ENCODE measurements around the gene MGA.

MGA gene

DNA sequence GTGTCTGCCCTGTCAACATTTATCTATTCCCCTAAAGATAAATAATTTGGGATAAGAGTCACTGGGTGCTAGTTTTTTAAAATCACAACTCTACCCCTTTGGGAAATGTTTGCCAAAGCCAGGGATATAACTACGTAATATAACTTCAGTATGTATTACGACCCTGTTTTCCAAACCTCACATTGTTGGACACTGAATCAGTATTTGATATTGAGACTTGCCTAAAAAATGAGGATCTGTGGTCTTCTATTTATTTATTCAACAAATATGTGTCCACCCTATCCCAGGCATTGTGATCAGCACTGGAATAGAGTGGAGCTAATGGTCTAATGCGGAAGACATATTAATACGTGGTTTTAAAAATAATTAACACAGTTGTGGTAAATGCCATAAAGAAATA, 4.5 kb upstream of the MGA start:
- no peaks in the 10 kb centered on the region for H3K36me3 ChIP-seq (replicated peaks in 1 of 2; ENCODE audit: control insufficient read depth in 2 of 2, insufficient read depth in 2 of 2, low read length in 2 of 2)
- no peak for DNase-seq (ENCODE audit: low spot score)
- no peak overlapping the region for H3K14ac ChIP-seq (ENCODE audit: low read length)
- no peak overlapping the region for H3K23ac ChIP-seq (ENCODE audit: low read depth, low read length, poor library complexity)
- no peak overlapping the region for H2BK15ac ChIP-seq (ENCODE audit: low read length)
- no peak overlapping the region for H2AFZ ChIP-seq (ENCODE audit: low read length)
- no peak overlapping the region for H2BK120ac ChIP-seq (ENCODE audit: low read depth, low read length)
- H3K27me3 ChIP-seq (ENCODE audit: control insufficient read depth in 3 of 3, insufficient read depth in 3 of 3, low read depth in 1 of 3, low read length in 3 of 3) = peaks cover 0 to 9% (median 0%) of the 10 kb centered on the region in 3 experiments
- H3K4me2 ChIP-seq (ENCODE audit: insufficient read depth, low read length, poor library complexity, severe bottlenecking) = no peak overlapping the region
- peaks cover 0 to 1% of the 10 kb centered on the region in 2 donors for H3K4me1 ChIP-seq (ENCODE audit: control insufficient read depth in 2 of 2, insufficient read depth in 1 of 2, low read depth in 1 of 2, low read length in 2 of 2)
- H3K4ac ChIP-seq (ENCODE audit: low read length) = no peak overlapping the region
- H3K18ac ChIP-seq (ENCODE audit: low read length) = no peak overlapping the region
- peaks cover 2 to 7% of the 10 kb centered on the region in 2 donors for H3K9me3 ChIP-seq (replicated peaks in 1 of 2; ENCODE audit: control insufficient read depth in 2 of 2, insufficient read depth in 1 of 2, low read depth in 1 of 2, low read length in 2 of 2)
- WGBS, 2 donors (ENCODE audit: extremely low coverage in 2 of 2, insufficient read length in 2 of 2, insufficient replicate concordance in 1 of 2) = no CpG with 5 or more reads among the region's 4 CpGs
- peaks cover 2% of the 10 kb centered on the region for H3K79me1 ChIP-seq (ENCODE audit: low read depth, low read length)
- no peak overlapping the region for H3K9ac ChIP-seq (ENCODE audit: low read depth, low read length, poor library complexity)
- H2BK12ac ChIP-seq (ENCODE audit: low read length) = no peak overlapping the region
- no peak overlapping the region for H4K8ac ChIP-seq (ENCODE audit: low read depth, low read length)
- H3K27ac ChIP-seq (replicated peaks; ENCODE audit: low read length) = no peak overlapping the region
- H3K4me3 ChIP-seq (ENCODE audit: low read length in 2 of 2) = no peak overlapping the region
- H4K91ac ChIP-seq (ENCODE audit: low read depth, low read length, poor library complexity) = no peak overlapping the region
- no peak overlapping the region for H2BK5ac ChIP-seq (ENCODE audit: low read length)
- H2AK5ac ChIP-seq (ENCODE audit: low read depth, low read length) = no peak overlapping the region

DNA sequence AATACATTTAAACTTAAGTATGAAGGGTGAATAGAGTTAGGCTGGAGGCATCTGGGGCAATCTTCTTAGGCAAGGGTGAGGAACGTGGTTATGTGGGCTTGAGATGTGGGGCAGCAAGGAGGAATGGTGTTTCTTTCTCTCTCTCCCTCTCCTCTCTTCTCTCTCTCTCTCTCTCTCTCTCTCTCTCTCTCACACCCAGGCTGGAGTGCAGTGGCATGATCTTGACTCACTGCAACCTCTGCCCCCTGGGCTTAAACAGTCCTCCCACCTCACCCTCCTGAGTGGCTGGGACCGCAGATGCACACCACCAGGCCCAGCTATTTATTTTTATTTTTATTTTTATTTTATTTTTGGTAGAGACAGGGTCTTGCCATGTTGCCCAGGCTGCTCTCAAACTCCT, 4.0 kb upstream of the MGA start:
- H3K4me1 ChIP-seq (ENCODE audit: control insufficient read depth in 2 of 2, insufficient read depth in 1 of 2, low read depth in 1 of 2, low read length in 2 of 2) = peaks cover under 1 to 4% of the 10 kb centered on the region in 2 donors
- H3K4me3 ChIP-seq (ENCODE audit: low read length in 2 of 2) = no peak overlapping the region
- no peak overlapping the region for H2BK12ac ChIP-seq (ENCODE audit: low read length)
- no peak overlapping the region for H3K9ac ChIP-seq (ENCODE audit: low read depth, low read length, poor library complexity)
- H2BK5ac ChIP-seq (ENCODE audit: low read length) = no peak overlapping the region
- peaks cover 2 to 7% of the 10 kb centered on the region in 2 donors for H3K9me3 ChIP-seq (replicated peaks in 1 of 2; ENCODE audit: control insufficient read depth in 2 of 2, insufficient read depth in 1 of 2, low read depth in 1 of 2, low read length in 2 of 2)
- peaks cover 5% of the 10 kb centered on the region for H3K79me1 ChIP-seq (ENCODE audit: low read depth, low read length)
- no CpG with 5 or more reads among the region's 2 CpGs for WGBS, 2 donors (ENCODE audit: extremely low coverage in 2 of 2, insufficient read length in 2 of 2, insufficient replicate concordance in 1 of 2)
- H4K91ac ChIP-seq (ENCODE audit: low read depth, low read length, poor library complexity) = no peak overlapping the region
- H2BK120ac ChIP-seq (ENCODE audit: low read depth, low read length) = no peak overlapping the region
- H3K18ac ChIP-seq (ENCODE audit: low read length) = no peak overlapping the region
- no peak overlapping the region for H2AK5ac ChIP-seq (ENCODE audit: low read depth, low read length)
- no peak for DNase-seq (ENCODE audit: low spot score)
- H3K36me3 ChIP-seq (replicated peaks in 1 of 2; ENCODE audit: control insufficient read depth in 2 of 2, insufficient read depth in 2 of 2, low read length in 2 of 2) = no peaks in the 10 kb centered on the region
- H2AFZ ChIP-seq (ENCODE audit: low read length) = no peak overlapping the region
- H3K27me3 ChIP-seq (ENCODE audit: control insufficient read depth in 3 of 3, insufficient read depth in 3 of 3, low read depth in 1 of 3, low read length in 3 of 3) = peaks cover 0 to 9% (median 0%) of the 10 kb centered on the region in 3 experiments
- no peak overlapping the region for H3K14ac ChIP-seq (ENCODE audit: low read length)
- H3K27ac ChIP-seq (replicated peaks; ENCODE audit: low read length) = no peak overlapping the region
- no peak overlapping the region for H2BK15ac ChIP-seq (ENCODE audit: low read length)
- H3K4ac ChIP-seq (ENCODE audit: low read length) = no peak overlapping the region
- no peak overlapping the region for H4K8ac ChIP-seq (ENCODE audit: low read depth, low read length)
- H3K23ac ChIP-seq (ENCODE audit: low read depth, low read length, poor library complexity) = no peak overlapping the region
- H3K4me2 ChIP-seq (ENCODE audit: insufficient read depth, low read length, poor library complexity, severe bottlenecking) = no peak overlapping the region

DNA sequence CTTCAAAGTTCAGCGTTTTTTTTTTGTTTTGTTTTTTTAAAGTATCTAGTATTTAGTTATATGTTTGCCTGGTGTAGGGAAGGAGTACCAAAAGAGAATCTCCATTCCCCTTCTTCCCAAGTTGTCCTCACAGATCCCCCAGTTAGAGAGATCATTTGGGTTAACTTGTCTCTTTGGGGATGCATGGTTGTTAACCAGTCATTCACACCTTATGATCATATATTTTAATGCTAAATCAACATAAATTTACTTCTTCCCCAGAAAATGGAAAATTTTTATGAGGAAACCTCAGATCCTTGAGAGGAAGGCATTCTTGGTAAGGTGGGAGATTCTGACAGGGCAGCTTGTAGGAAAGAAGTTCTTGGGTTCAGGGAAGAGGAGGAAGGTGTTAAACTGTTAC, 1.5 kb upstream of the MGA start:
- H4K8ac ChIP-seq (ENCODE audit: low read depth, low read length) = no peak overlapping the region

DNA sequence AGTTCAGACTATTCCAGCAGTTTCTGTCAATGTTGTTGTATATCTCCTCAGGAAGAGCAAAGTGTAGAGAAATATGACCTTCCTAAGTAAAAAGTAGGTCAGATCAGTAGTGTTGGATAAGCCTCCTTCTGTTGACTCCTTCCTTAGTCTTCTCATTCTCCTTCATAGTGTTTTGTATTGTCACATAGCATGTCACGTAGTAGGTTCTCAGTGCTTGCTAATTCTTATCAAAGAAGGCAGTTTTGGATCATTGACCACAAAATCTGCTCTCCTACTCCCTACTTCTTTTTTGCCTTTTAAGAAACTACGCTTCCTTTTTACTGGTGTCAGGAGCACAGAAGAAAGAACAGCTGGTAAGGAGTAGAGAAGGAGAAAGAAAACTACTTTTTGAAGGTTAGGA, 1.0 kb upstream of the MGA start:
- H3K4me3 ChIP-seq (ENCODE audit: low read length in 2 of 2) = no peak overlapping the region
- H2AFZ ChIP-seq (ENCODE audit: low read length) = no peak overlapping the region
- no peak overlapping the region for H4K8ac ChIP-seq (ENCODE audit: low read depth, low read length)
- peaks cover 2 to 7% of the 10 kb centered on the region in 2 donors for H3K9me3 ChIP-seq (replicated peaks in 1 of 2; ENCODE audit: control insufficient read depth in 2 of 2, insufficient read depth in 1 of 2, low read depth in 1 of 2, low read length in 2 of 2)
- peaks cover 9% of the 10 kb centered on the region for H3K79me1 ChIP-seq (ENCODE audit: low read depth, low read length)
- no peak overlapping the region for H2BK120ac ChIP-seq (ENCODE audit: low read depth, low read length)
- H3K27ac ChIP-seq (replicated peaks; ENCODE audit: low read length) = no peak overlapping the region
- no peak overlapping the region for H3K18ac ChIP-seq (ENCODE audit: low read length)
- H2BK12ac ChIP-seq (ENCODE audit: low read length) = no peak overlapping the region
- H3K4ac ChIP-seq (ENCODE audit: low read length) = no peak overlapping the region
- no CpG with 5 or more reads among the region's 2 CpGs for WGBS, 2 donors (ENCODE audit: extremely low coverage in 2 of 2, insufficient read length in 2 of 2, insufficient replicate concordance in 1 of 2)
- H2BK15ac ChIP-seq (ENCODE audit: low read length) = no peak overlapping the region
- H3K23ac ChIP-seq (ENCODE audit: low read depth, low read length, poor library complexity) = no peak overlapping the region
- no peak overlapping the region for H3K9ac ChIP-seq (ENCODE audit: low read depth, low read length, poor library complexity)
- H2BK5ac ChIP-seq (ENCODE audit: low read length) = no peak overlapping the region
- H3K14ac ChIP-seq (ENCODE audit: low read length) = no peak overlapping the region
- H3K4me1 ChIP-seq (ENCODE audit: control insufficient read depth in 2 of 2, insufficient read depth in 1 of 2, low read depth in 1 of 2, low read length in 2 of 2) = peaks cover 8% of the 10 kb centered on the region in 2 donors
- H3K4me2 ChIP-seq (ENCODE audit: insufficient read depth, low read length, poor library complexity, severe bottlenecking) = no peak overlapping the region
- no peak overlapping the region for H4K91ac ChIP-seq (ENCODE audit: low read depth, low read length, poor library complexity)
- H3K27me3 ChIP-seq (ENCODE audit: control insufficient read depth in 3 of 3, insufficient read depth in 3 of 3, low read depth in 1 of 3, low read length in 3 of 3) = peaks cover 0 to 9% (median 0%) of the 10 kb centered on the region in 3 experiments
- no peak for DNase-seq (ENCODE audit: low spot score)
- no peaks in the 10 kb centered on the region for H3K36me3 ChIP-seq (replicated peaks in 1 of 2; ENCODE audit: control insufficient read depth in 2 of 2, insufficient read depth in 2 of 2, low read length in 2 of 2)
- no peak overlapping the region for H2AK5ac ChIP-seq (ENCODE audit: low read depth, low read length)

More for the DNA sequence above, 1.5 kb upstream of the MGA start:
- no peak overlapping the region for H3K27ac ChIP-seq (replicated peaks; ENCODE audit: low read length)
- no peak overlapping the region for H3K14ac ChIP-seq (ENCODE audit: low read length)
- no peak overlapping the region for H2BK15ac ChIP-seq (ENCODE audit: low read length)
- H2BK120ac ChIP-seq (ENCODE audit: low read depth, low read length) = no peak overlapping the region
- no peak overlapping the region for H2BK12ac ChIP-seq (ENCODE audit: low read length)
- no peak overlapping the region for H2AFZ ChIP-seq (ENCODE audit: low read length)
- H3K9ac ChIP-seq (ENCODE audit: low read depth, low read length, poor library complexity) = no peak overlapping the region
- H3K27me3 ChIP-seq (ENCODE audit: control insufficient read depth in 3 of 3, insufficient read depth in 3 of 3, low read depth in 1 of 3, low read length in 3 of 3) = peaks cover 0 to 9% (median 0%) of the 10 kb centered on the region in 3 experiments
- H3K4me2 ChIP-seq (ENCODE audit: insufficient read depth, low read length, poor library complexity, severe bottlenecking) = no peak overlapping the region
- no peak overlapping the region for H4K91ac ChIP-seq (ENCODE audit: low read depth, low read length, poor library complexity)
- H2BK5ac ChIP-seq (ENCODE audit: low read length) = no peak overlapping the region
- no peak overlapping the region for H3K4me3 ChIP-seq (ENCODE audit: low read length in 2 of 2)
- WGBS, 2 donors (ENCODE audit: extremely low coverage in 2 of 2, insufficient read length in 2 of 2, insufficient replicate concordance in 1 of 2) = no CpG with 5 or more reads among the region's 1 CpG
- H3K79me1 ChIP-seq (ENCODE audit: low read depth, low read length) = peaks cover 9% of the 10 kb centered on the region
- no peak overlapping the region for H3K4ac ChIP-seq (ENCODE audit: low read length)
- no peak overlapping the region for H3K18ac ChIP-seq (ENCODE audit: low read length)
- no peak overlapping the region for H3K23ac ChIP-seq (ENCODE audit: low read depth, low read length, poor library complexity)
- H3K9me3 ChIP-seq (replicated peaks in 1 of 2; ENCODE audit: control insufficient read depth in 2 of 2, insufficient read depth in 1 of 2, low read depth in 1 of 2, low read length in 2 of 2) = peaks cover 2 to 7% of the 10 kb centered on the region in 2 donors
- H3K4me1 ChIP-seq (ENCODE audit: control insufficient read depth in 2 of 2, insufficient read depth in 1 of 2, low read depth in 1 of 2, low read length in 2 of 2) = peaks cover 8% of the 10 kb centered on the region in 2 donors
- no peak for DNase-seq (ENCODE audit: low spot score)
- H2AK5ac ChIP-seq (ENCODE audit: low read depth, low read length) = no peak overlapping the region
- H3K36me3 ChIP-seq (replicated peaks in 1 of 2; ENCODE audit: control insufficient read depth in 2 of 2, insufficient read depth in 2 of 2, low read length in 2 of 2) = no peaks in the 10 kb centered on the region

Data from neuronal stem cell (in vitro differentiated cells).